Neural cell (in vitro differentiated cells): ENCODE data around the gene TM7SF3.

ENCODE experiments used
- CTCF ChIP-seq: fragments of 450-650 bp; IDR thresholded peaks from 2 replicates; pipeline ENCODE4 v1.5.1; 2014; ENCODE audit warnings: antibody characterized with exemption, mild to moderate bottlenecking, moderate library complexity; ENCODE audit not compliant: poor library complexity, severe bottlenecking
- EP300 ChIP-seq: fragments of 450-650 bp; conservative IDR thresholded peaks from 2 replicates; pipeline ENCODE4 v1.6.1; 2014; ENCODE audit warnings: antibody characterized with exemption, mild to moderate bottlenecking, moderate library complexity; ENCODE audit not compliant: poor library complexity, severe bottlenecking
- EZH2 ChIP-seq: fragments of 200-600, 300-800 bp; shearing (Covaris generic), sonication (generic); IDR thresholded peaks from 2 replicates; pipeline ENCODE4 v1.6.1; 2014; ENCODE audit warnings: antibody characterized with exemption, low read length, borderline replicate concordance, mild to moderate bottlenecking; ENCODE audit not compliant: insufficient read depth, poor library complexity, severe bottlenecking
- MXI1 ChIP-seq: fragments of 450-650 bp; conservative IDR thresholded peaks from 2 replicates; pipeline ENCODE4 v1.6.1; 2014; ENCODE audit warnings: antibody characterized with exemption, mild to moderate bottlenecking; ENCODE audit not compliant: poor library complexity, severe bottlenecking
- POLR2AphosphoS5 ChIP-seq: IDR thresholded peaks from 2 replicates; pipeline ENCODE4 v1.6.1; 2012
- RAD21 ChIP-seq: fragments of 450-650 bp; conservative IDR thresholded peaks from 2 replicates; pipeline ENCODE4 v1.6.1; 2014; ENCODE audit warnings: antibody characterized with exemption, mild to moderate bottlenecking, moderate library complexity
- REST ChIP-seq: IDR thresholded peaks from 2 replicates; pipeline ENCODE4 v1.6.1; 2012; ENCODE audit warnings: borderline replicate concordance
- SMC3 ChIP-seq: fragments of 450-650 bp; conservative IDR thresholded peaks from 2 replicates; pipeline ENCODE4 v1.6.1; 2014; ENCODE audit warnings: antibody characterized with exemption, mild to moderate bottlenecking, moderate library complexity; ENCODE audit not compliant: poor library complexity
- TAF1 ChIP-seq: IDR thresholded peaks from 2 replicates; pipeline ENCODE4 v1.6.1; 2012; ENCODE audit warnings: low read depth

GRCh38 chr12:27014085-27014858 is at the start of gene TM7SF3:
- TF ChIP-seq POLR2AphosphoS5 = peak; percentile 68
- peak; percentile 98 for TF ChIP-seq CTCF
- TF ChIP-seq TAF1 = no peak
- TF ChIP-seq REST = no peak
- no peak for TF ChIP-seq EZH2
- TF ChIP-seq RAD21 = peak; percentile 89
- peak; percentile 88 for TF ChIP-seq MXI1
- TF ChIP-seq EP300 = peak; percentile 57
- TF ChIP-seq SMC3 = peak; percentile 83
